Testis (tissue), 2 donors: ENCODE data around the gene SMAP1.

ENCODE experiments used
- POLR2A ChIP-seq: fragments of 450-650 bp; IDR thresholded peaks from one replicate; pipeline ENCODE4 v1.6.1; 2017; ENCODE audit warnings: antibody characterized with exemption, mild to moderate bottlenecking, moderate library complexity
- TF ChIP-seq, protein P1 (sequence below), 3 experiments: fragments of 450-650 bp in 2 of 3; fragments of 200-600 bp in 1 of 3; sonication (generic) in 1 of 3; IDR thresholded peaks; one replicate each; pipeline ENCODE4 v1.5.1; 2016 to 2019; ENCODE audit warnings: antibody characterized with exemption in 3 of 3, mild to moderate bottlenecking in 2 of 3, moderate library complexity in 1 of 3

GRCh38 chr6:70672549-70672948, 4.9 kb downstream of the SMAP1 start:
- no peak for TF ChIP-seq POLR2A
- TF ChIP-seq, protein P1, sequence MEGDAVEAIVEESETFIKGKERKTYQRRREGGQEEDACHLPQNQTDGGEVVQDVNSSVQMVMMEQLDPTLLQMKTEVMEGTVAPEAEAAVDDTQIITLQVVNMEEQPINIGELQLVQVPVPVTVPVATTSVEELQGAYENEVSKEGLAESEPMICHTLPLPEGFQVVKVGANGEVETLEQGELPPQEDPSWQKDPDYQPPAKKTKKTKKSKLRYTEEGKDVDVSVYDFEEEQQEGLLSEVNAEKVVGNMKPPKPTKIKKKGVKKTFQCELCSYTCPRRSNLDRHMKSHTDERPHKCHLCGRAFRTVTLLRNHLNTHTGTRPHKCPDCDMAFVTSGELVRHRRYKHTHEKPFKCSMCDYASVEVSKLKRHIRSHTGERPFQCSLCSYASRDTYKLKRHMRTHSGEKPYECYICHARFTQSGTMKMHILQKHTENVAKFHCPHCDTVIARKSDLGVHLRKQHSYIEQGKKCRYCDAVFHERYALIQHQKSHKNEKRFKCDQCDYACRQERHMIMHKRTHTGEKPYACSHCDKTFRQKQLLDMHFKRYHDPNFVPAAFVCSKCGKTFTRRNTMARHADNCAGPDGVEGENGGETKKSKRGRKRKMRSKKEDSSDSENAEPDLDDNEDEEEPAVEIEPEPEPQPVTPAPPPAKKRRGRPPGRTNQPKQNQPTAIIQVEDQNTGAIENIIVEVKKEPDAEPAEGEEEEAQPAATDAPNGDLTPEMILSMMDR (IDR thresholded peaks at IDR 0.05) = no peak
